AG04450 (cell line): ENCODE results near the gene PRDM5. TPM values are rescaled to one million over a fixed set of nuclear protein-coding genes. Genes with fewer than 3 reads are reported as not detected.

ENCODE experiments used
- CTCF ChIA-PET: fragments of 300-600, 350-600 bp; formaldehyde crosslinking; extraction: SDS; loops from one replicate; lab custom pipeline; 2022; ENCODE audit warnings: antibody characterized with exemption, inconsistent platforms; lab: Charles Lee
- POLR2A ChIA-PET: fragments of 350-600 bp; formaldehyde crosslinking; extraction: SDS; loops from one replicate; lab custom pipeline; 2021; ENCODE audit warnings: antibody characterized with exemption, inconsistent platforms; lab: Yijun Ruan, JAX
- DNase-seq: peaks from one replicate; pipeline ENCODE4 v3.0.0-alpha.2; 2011; ENCODE audit warnings: low read depth, low spot score
- H3K27ac ChIP-seq: one replicate; pipeline ENCODE4 v1.5.1; 2012; ENCODE audit warnings: low read depth, low read length, control low read depth
- H3K27me3 ChIP-seq: one replicate; pipeline ENCODE4 v1.6.0; 2012; ENCODE audit warnings: low read length; ENCODE audit not compliant: control insufficient read depth, insufficient read depth
- H3K4me3 ChIP-seq: 2 replicates; pipeline ENCODE4 v1.5.1; 2011; ENCODE audit warnings: mild to moderate bottlenecking, low read depth, low read length, control low read depth
- H3K9me3 ChIP-seq: 2 replicates; pipeline ENCODE4 v1.5.1; 2012; ENCODE audit warnings: low read length; ENCODE audit not compliant: control insufficient read depth, insufficient read depth
- CTCF ChIP-seq: IDR thresholded peaks from 2 replicates; pipeline ENCODE4 v1.5.1; 2011; ENCODE audit warnings: low read depth, low read length, control low read depth, inconsistent platforms
- polyA plus RNA-seq: library from polyadenylated mRNA; depleted of rRNA; stranded (reverse); fragments of >200 nt; gene quantifications from 2 replicates; pipeline ENCODE4 v1.2.3, GENCODE V29; 2011

Gene PRDM5
- polyA plus RNA-seq, 1 experiment, result 12.3 TPM

GRCh38 chr4:120725639-120726580, 196.6 kb downstream of the PRDM5 start:
- Histone ChIP-seq H3K27me3 (no peaks in the 10 kb centered on the region), H3K9me3 (no peaks in the 10 kb centered on the region), H3K27ac (no peak overlapping the region), H3K4me3 (no peak overlapping the region)
- ChIA-PET CTCF (no interaction called here), POLR2A (no interaction called here)
- no peak for TF ChIP-seq CTCF
- no peak for DNase-seq

- no peaks in the 10 kb centered on the region for H3K9me3 ChIP-seq
- H3K27me3 ChIP-seq, result no peaks in the 10 kb centered on the region
- ChIA-PET POLR2A (no interaction called here), CTCF (interaction anchor here (1.0 kb wide), 1 partner anchor 12 kb away, joined by 3 read pairs; no protein-coding TSS in a partner anchor)
- no peak overlapping the region for H3K27ac ChIP-seq
- H3K4me3 ChIP-seq, result no peak overlapping the region
- no peak for TF ChIP-seq CTCF
- DNase-seq, result no peak
These were observed 197.9 kb downstream of the PRDM5 start for GRCh38 chr4:120724656-120725055.

DNA sequence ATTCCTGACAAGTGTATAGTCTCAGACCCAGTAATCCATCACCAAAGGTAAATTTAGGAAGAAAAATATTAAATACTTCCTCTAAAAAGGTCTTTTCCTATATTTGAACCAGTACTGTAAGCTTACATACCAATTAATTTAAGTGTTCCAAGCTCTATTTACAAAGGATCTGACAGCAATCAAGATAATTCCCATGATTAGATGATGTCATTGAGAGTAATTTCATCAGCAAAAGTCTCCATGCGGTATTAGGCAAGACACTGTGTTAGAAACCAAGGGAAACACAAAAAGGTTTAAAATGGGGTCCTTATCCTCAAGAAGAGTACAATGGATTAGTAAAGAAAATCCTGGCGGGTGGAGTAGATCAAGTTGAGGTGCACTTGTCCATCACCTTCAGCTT, 198.5 kb downstream of the PRDM5 start:
- POLR2A ChIA-PET, result no interaction called here
- no peaks in the 10 kb centered on the region for H3K27me3 ChIP-seq
- CTCF ChIA-PET, result interaction anchor here (1.1 kb wide), 1 partner anchor 200 kb away, joined by 4 read pairs; no protein-coding TSS in a partner anchor
- no peaks in the 10 kb centered on the region for H3K9me3 ChIP-seq
- no peak for TF ChIP-seq CTCF
- DNase-seq, result no peak
- H3K4me3 ChIP-seq, result no peak overlapping the region
- H3K27ac ChIP-seq, result no peak overlapping the region

- no peak for TF ChIP-seq CTCF
- no peak for DNase-seq
- H3K27me3 ChIP-seq, result no peaks in the 10 kb centered on the region
- CTCF ChIA-PET, result interaction anchor here (1.1 kb wide), 1 partner anchor 201 kb away, joined by 4 read pairs; no protein-coding TSS in a partner anchor
- no peaks in the 10 kb centered on the region for H3K9me3 ChIP-seq
- H3K27ac ChIP-seq, result no peak overlapping the region
- H3K4me3 ChIP-seq, result no peak overlapping the region
- POLR2A ChIA-PET, result no interaction called here
These were observed 199.4 kb downstream of the PRDM5 start for GRCh38 chr4:120723105-120723504.

GRCh38 chr4:120722655-120723054, 199.9 kb downstream of the PRDM5 start:
- Histone ChIP-seq H3K4me3 (no peak overlapping the region), H3K27ac (no peak overlapping the region), H3K27me3 (no peaks in the 10 kb centered on the region), H3K9me3 (no peaks in the 10 kb centered on the region)
- ChIA-PET CTCF (no interaction called here), POLR2A (no interaction called here)
- no peak for TF ChIP-seq CTCF
- DNase-seq, result no peak
